A549 (cell line): ENCODE data around the gene SULF2.

ENCODE experiments used
- CEBPB ChIP-seq, 2 experiments: fragments of >200 bp in 1 of 2; sonication (Bioruptor Twin) in 1 of 2; formaldehyde crosslinking in 1 of 2; IDR thresholded peaks; 2 replicates each; pipeline ENCODE4 v1.6.1; 2012 to 2016
- CTCF ChIP-seq: fragments of >200 bp; sonication (Bioruptor Twin); formaldehyde crosslinking; IDR thresholded peaks from 3 replicates; pipeline ENCODE4 v1.5.1; 2016
- E2F6 ChIP-seq: IDR thresholded peaks from 2 replicates; pipeline ENCODE4 v1.6.1; 2012; ENCODE audit warnings: low read depth, borderline replicate concordance
- ELK1 ChIP-seq: fragments of 150-350 bp; IDR thresholded peaks from 2 replicates; pipeline ENCODE4 v1.6.1; 2014; ENCODE audit warnings: low read depth, mild to moderate bottlenecking, low read length
- EP300 ChIP-seq, 2 experiments: fragments of >200 bp; sonication (Bioruptor Twin); formaldehyde crosslinking; IDR thresholded peaks; 2 replicates in 1 of 2; 3 replicates in 1 of 2; pipeline ENCODE4 v1.6.1; 2016 to 2017
- ESRRA ChIP-seq: fragments of 150-350 bp; IDR thresholded peaks from 2 replicates; pipeline ENCODE4 v1.6.1; 2014; ENCODE audit warnings: mild to moderate bottlenecking, low read length, borderline replicate concordance
- HDAC2 ChIP-seq: fragments of 200-600 bp; sonication (generic); IDR thresholded peaks from 2 replicates; pipeline ENCODE4 v1.6.1; 2016
- MAFK ChIP-seq: fragments of 450-650 bp; IDR thresholded peaks from 2 replicates; pipeline ENCODE4 v1.6.1; 2014; ENCODE audit not compliant: partially characterized antibody
- POLR2A ChIP-seq: IDR thresholded peaks from 2 replicates; pipeline ENCODE4 v1.6.1; 2012; ENCODE audit warnings: mild to moderate bottlenecking, low read length
- REST ChIP-seq: fragments of 200-600 bp; sonication (generic); IDR thresholded peaks from 2 replicates; pipeline ENCODE4 v1.6.1; 2016; ENCODE audit warnings: antibody characterized with exemption, mild to moderate bottlenecking, moderate library complexity
- TP53 ChIP-seq: fragments of 250-450 bp; sonication (Bioruptor Pico); IDR thresholded peaks from 2 replicates; pipeline ENCODE4 v1.5.0; 2021; ENCODE audit warnings: mild to moderate bottlenecking, moderate library complexity

DNA sequence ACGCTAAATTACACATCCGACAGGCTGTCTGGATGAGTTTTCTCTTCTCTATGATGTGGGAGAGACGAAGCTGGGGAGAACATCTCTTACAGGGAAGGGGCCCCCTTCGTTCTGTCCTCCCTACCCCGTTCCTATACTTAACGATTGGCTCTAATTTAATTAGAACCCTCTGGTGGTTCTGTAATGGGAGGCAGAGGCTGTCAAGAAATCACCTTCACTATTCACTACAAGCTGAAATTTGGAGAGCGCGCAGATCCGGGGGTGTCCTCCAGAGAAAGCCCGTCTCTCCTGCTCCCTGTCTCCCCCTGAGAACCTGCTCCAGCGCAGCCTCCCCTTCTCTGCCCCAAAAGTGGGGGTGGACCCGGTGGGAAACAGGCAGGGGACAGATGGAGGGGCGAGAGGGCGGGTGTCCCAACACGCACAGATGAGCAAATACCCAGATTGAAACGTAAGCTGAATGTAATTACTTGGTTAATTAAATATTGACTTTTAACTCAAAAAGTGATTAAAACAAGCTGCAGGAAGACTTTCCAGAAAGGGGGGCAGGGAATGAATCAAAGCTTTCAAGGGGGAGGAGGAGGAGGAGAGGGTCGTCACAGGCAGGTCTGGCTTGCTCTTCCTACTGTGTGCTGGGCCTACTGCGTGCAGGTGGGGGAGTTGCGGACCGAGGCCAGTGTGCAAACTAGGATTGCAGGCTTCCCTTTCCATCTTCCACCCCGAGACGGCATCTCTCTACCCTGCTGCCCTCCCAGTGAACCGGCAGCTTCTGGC lies 1.3 kb downstream of the SULF2 start:
- no peak for TF ChIP-seq E2F6
- no peak for TF ChIP-seq CTCF
- TF ChIP-seq TP53 (CRISPR knock-in tag) = no peak
- TF ChIP-seq CEBPB (IDR thresholded peaks at IDR 0.05) = no peak
- no peak for TF ChIP-seq ELK1
- no peak for TF ChIP-seq REST
- TF ChIP-seq EP300 (IDR thresholded peaks at IDR 0.05) = no peak
- TF ChIP-seq POLR2A = no peak
- no peak for TF ChIP-seq MAFK
- TF ChIP-seq ESRRA = no peak
- TF ChIP-seq HDAC2 = no peak
